Spleen (tissue), 7 donors: ENCODE results near the gene SYNJ2.

Source experiments
- CTCF ChIP-seq, 11 experiments: fragments of 200-600 bp in 7 of 11; fragments of 450-650 bp in 4 of 11; sonication (generic) in 4 of 11; IDR thresholded peaks in 8 of 11; conservative IDR thresholded peaks in 3 of 11; 1 replicate in 7 of 11; 2 replicates in 4 of 11; pipeline versions ENCODE4 v1.4.0 to v1.8.0; 2016 to 2021; ENCODE audit warnings: antibody characterized with exemption in 11 of 11, inconsistent platforms in 4 of 11, mild to moderate bottlenecking in 1 of 11
- POLR2A ChIP-seq, 3 donors: fragments of 450-650 bp; IDR thresholded peaks; one replicate each; pipeline ENCODE4 v1.5.1; 2017; ENCODE audit warnings: antibody characterized with exemption in 3 of 3, mild to moderate bottlenecking in 1 of 3
- POLR2AphosphoS5 ChIP-seq, 3 donors: sonication (generic); formaldehyde crosslinking; IDR thresholded peaks; one replicate each; pipeline ENCODE4 v1.5.1; 2017; ENCODE audit warnings: antibody characterized with exemption in 3 of 3
- donor health status: DM: no; HTN: no; CAD: no; lungs with moderate emphysema.
- donor health status: DM: no; HTN: no; CAD: no.
- donor health status: DM: no; HTN: no; CAD: no.

GRCh38 chr6:158011478-158011920 is 29.8 kb downstream of the SYNJ2 start:
- TF ChIP-seq POLR2A (IDR thresholded peaks at IDR 0.05): no peak
- no peak for TF ChIP-seq POLR2AphosphoS5 (IDR thresholded peaks at IDR 0.05)
- no peak for TF ChIP-seq CTCF (IDR thresholded peaks at IDR 0.05 in 8 of 11, conservative IDR thresholded peaks at IDR 0.05 in 3 of 11)
